ENCODE results near the gene PRKAG2. TPM values are rescaled to one million over a fixed set of nuclear protein-coding genes. Genes with fewer than 3 reads are reported as not detected.

Gene PRKAG2
- total and polyA plus RNA-seq, 4 donors: 3.6 to 25.1 (median 16.8) TPM

GRCh38 chr7:151833691-151834090 is 43.2 kb downstream of the PRKAG2 start (continued):
- TF ChIP-seq ZBTB33 (IDR thresholded peaks at IDR 0.05): no peak

GRCh38 chr7:151833213-151833651 is 43.7 kb downstream of the PRKAG2 start:
- no peak for TF ChIP-seq NR2F2 (IDR thresholded peaks at IDR 0.05)
- no peak for TF ChIP-seq HNF4G (IDR thresholded peaks at IDR 0.05)
- no peak for TF ChIP-seq GABPA (IDR thresholded peaks at IDR 0.05 in 1 of 2, conservative IDR thresholded peaks at IDR 0.05 in 1 of 2)
- TF ChIP-seq HNF4A (conservative IDR thresholded peaks at IDR 0.05): no peak
- TF ChIP-seq MAX (IDR thresholded peaks at IDR 0.05): no peak
- TF ChIP-seq RXRA (IDR thresholded peaks at IDR 0.05): no peak
- TF ChIP-seq REST (IDR thresholded peaks at IDR 0.05): no peak
- TF ChIP-seq FOXA2 (IDR thresholded peaks at IDR 0.05): no peak
- H3K9ac ChIP-seq (ENCODE audit: low read depth in 1 of 2, low read length in 2 of 2): no peak overlapping the region
- no peaks in the 10 kb centered on the region for H3K27me3 ChIP-seq (ENCODE audit: control insufficient read depth in 4 of 4, insufficient read depth in 4 of 4, low read length in 3 of 4)
- H3K36me3 ChIP-seq (ENCODE audit: control insufficient read depth in 4 of 4, insufficient read depth in 3 of 4, low read depth in 1 of 4, low read length in 3 of 4): peaks cover 0 to 9% (median 1%) of the 10 kb centered on the region in 4 donors
- no peak overlapping the region for H3K27ac ChIP-seq (ENCODE audit: low read depth in 1 of 2, low read length in 2 of 2)
- H3K4me1 ChIP-seq (ENCODE audit: control insufficient read depth in 4 of 4, insufficient read depth in 4 of 4, low read length in 3 of 4): peaks cover 0 to 6% (median 2%) of the 10 kb centered on the region in 4 donors
- H3K9me3 ChIP-seq (ENCODE audit: control insufficient read depth in 4 of 4, low read length in 3 of 4): no peaks in the 10 kb centered on the region
- DNase-seq (ENCODE audit: low spot score): no peak
- no peak overlapping the region for H3K4me3 ChIP-seq (ENCODE audit: low read depth in 1 of 3, low read length in 3 of 3)
- 97% methylated on average over 14 of the region's 14 CpGs for WGBS

GRCh38 chr7:151832656-151833055 is 44.3 kb downstream of the PRKAG2 start:
- no peaks in the 10 kb centered on the region for H3K9me3 ChIP-seq (ENCODE audit: control insufficient read depth in 4 of 4, low read length in 3 of 4)
- H3K27ac ChIP-seq (ENCODE audit: low read depth in 1 of 2, low read length in 2 of 2): no peak overlapping the region
- no peak for DNase-seq (ENCODE audit: low spot score)
- peaks cover 0 to 11% (median 0%) of the 10 kb centered on the region in 4 donors for H3K4me1 ChIP-seq (ENCODE audit: control insufficient read depth in 4 of 4, insufficient read depth in 4 of 4, low read length in 3 of 4)
- WGBS: 92% methylated on average over 11 of the region's 11 CpGs
- no peaks in the 10 kb centered on the region for H3K27me3 ChIP-seq (ENCODE audit: control insufficient read depth in 4 of 4, insufficient read depth in 4 of 4, low read length in 3 of 4)
- H3K36me3 ChIP-seq (ENCODE audit: control insufficient read depth in 4 of 4, insufficient read depth in 3 of 4, low read depth in 1 of 4, low read length in 3 of 4): peaks cover 0 to 9% (median 1%) of the 10 kb centered on the region in 4 donors
- H3K4me3 ChIP-seq (ENCODE audit: low read depth in 1 of 3, low read length in 3 of 3): no peak overlapping the region
- H3K9ac ChIP-seq (ENCODE audit: low read depth in 1 of 2, low read length in 2 of 2): no peak overlapping the region
- no peak for TF ChIP-seq REST (IDR thresholded peaks at IDR 0.05)
- TF ChIP-seq HNF4G (IDR thresholded peaks at IDR 0.05): no peak
- TF ChIP-seq NR2F2 (IDR thresholded peaks at IDR 0.05): no peak
- no peak for TF ChIP-seq SP1 (IDR thresholded peaks at IDR 0.05)
- TF ChIP-seq FOXA1 (IDR thresholded peaks at IDR 0.05): no peak
- no peak for TF ChIP-seq RXRA (IDR thresholded peaks at IDR 0.05)
- TF ChIP-seq YY1 (IDR thresholded peaks at IDR 0.05): no peak
- no peak for TF ChIP-seq JUND (IDR thresholded peaks at IDR 0.05)
- no peak for TF ChIP-seq MAX (IDR thresholded peaks at IDR 0.05)
- TF ChIP-seq FOXA2 (IDR thresholded peaks at IDR 0.05): no peak
- TF ChIP-seq ATF3 (IDR thresholded peaks at IDR 0.05): no peak
- TF ChIP-seq RAD21 (IDR thresholded peaks at IDR 0.05): no peak
- TF ChIP-seq CTCF (IDR thresholded peaks at IDR 0.05; ENCODE audit: low read depth, low read length, missing input control): no peak
- TF ChIP-seq HNF4A (conservative IDR thresholded peaks at IDR 0.05): no peak
- no peak for TF ChIP-seq TAF1 (conservative IDR thresholded peaks at IDR 0.05)
